ENCODE results near the gene TEX51.

- no peak for TF ChIP-seq CTCF (IDR thresholded peaks at IDR 0.05)
- no peak for TF ChIP-seq POLR2A (IDR thresholded peaks at IDR 0.05; ENCODE audit: low read depth)
These were observed 12.9 kb upstream of the TEX51 start for GRCh38 chr2:126885751-126886210.

All from esophagus muscularis mucosa (tissue), 3 donors.